G401.6 (cell line): ENCODE data around the gene SCAANT1.

Source experiments
- FAIRE-seq: peaks from 2 replicates; lab custom pipeline; 2012; peaks lifted over from hg19 to GRCh38; lab: Jason Lieb, UNC

The SCAANT1 gene

DNA sequence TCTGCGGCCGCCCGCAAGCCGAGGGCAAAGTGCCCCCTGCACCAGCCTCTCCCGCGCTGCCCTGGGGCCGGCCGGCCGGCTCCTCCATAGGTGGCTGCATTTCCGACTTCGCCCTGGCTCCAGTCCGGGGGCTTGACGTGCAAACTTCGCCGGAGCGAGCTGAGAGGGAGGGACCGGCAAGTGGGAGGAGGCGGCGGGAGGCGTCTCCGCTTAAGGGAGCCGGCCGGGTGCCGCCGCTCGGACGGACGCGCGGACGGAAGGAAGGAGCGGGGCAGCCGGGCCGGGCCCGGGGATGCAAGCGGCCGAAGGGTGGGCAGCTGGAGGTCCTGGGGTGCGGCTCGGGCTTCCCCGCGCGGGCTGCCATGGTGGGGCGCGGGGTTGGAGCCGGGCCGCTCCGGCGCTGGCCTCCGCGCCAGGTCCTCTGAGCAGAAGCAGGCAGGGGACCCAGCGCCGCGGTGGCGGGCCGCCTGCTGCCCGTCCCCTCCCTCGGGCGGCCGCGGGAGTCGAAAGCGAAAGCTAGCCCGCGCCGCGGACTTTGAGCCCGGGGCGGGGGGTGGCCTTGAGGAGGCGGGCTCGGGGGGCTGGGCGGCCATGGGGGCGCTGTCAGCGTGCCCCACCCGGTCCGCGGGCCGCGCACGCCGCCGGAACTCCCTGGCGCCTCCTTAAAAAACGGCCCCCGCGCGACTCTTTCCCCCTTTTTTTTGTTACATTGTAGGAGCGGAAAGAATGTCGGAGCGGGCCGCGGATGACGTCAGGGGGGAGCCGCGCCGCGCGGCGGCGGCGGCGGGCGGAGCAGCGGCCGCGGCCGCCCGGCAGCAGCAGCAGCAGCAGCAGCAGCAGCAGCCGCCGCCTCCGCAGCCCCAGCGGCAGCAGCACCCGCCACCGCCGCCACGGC lies at the start of gene SCAANT1:
TSS of gene SCAANT1 (minus strand) at position 511 of the 895 bp plus-strand sequence.
- no peak for FAIRE-seq

GRCh38 chr3:63961891-63962290 lies 49.7 kb upstream of the SCAANT1 start:
- peak; percentile 88 for FAIRE-seq

DNA sequence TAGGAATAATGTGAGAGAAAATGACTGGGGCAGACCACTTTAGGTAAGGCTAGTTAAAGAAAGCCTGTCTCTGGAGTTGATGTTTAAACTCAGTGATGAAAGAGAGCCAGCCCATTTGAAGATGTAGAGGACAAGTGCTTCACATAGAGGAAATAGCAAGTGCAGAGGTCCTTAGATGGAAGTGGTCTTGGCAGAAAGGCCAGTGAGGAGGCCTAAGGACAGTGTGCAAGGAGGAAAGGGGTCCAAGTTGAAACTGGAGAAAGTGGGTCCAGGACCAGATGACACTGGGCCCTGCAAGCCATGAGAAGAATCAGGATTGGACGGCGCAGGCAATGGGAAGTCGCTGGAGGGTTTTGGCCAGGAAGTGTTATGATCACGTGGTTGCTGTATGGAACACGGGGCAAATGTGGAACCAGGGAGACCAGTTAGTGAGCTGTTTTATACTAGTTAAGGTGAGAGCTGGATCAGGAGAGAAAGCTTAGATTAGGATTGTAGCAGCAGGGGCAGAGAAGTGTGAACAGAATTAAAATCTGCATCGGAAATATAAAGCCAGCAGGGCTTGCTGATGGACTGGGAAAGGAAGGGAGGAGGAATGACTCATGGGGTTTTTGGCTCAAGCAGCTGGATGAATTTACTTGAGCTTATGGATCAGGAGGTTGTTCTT lies 48.0 kb upstream of the SCAANT1 start:
- no peak for FAIRE-seq

- no peak for FAIRE-seq
These were observed 47.0 kb upstream of the SCAANT1 start for GRCh38 chr3:63959146-63959545.

GRCh38 chr3:63955830-63956545 lies 43.8 kb upstream of the SCAANT1 start:
- FAIRE-seq: no peak

DNA sequence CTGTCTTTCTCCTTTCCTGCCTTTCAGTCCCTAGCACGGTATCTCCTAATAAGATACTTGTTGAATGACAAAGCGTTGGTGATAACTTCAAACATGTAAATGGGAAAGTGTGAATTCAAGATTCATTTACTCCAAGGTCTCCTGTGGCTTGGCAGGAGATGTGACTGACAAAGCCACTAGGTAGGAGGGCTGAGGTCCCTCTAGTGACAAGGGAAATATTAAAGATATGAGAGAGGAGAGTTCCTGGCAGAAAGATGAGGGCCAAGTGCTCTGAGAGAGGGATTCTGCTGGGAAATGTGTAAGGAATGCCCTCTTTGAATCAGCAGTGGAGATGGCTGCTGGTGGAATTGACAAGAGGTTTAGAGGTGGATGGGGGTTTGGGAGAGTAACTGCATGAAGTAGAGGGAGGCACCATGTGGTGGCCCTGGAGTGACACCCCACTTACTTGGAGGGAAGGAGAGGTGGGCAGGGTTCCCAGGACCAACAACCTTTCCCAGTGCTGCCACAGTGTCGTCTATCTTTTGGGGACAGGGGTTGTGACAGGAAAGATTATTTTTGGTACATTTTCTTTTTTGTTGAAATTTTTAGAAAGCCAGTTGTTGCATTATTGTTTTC lies 43.0 kb upstream of the SCAANT1 start:
- FAIRE-seq: no peak

DNA sequence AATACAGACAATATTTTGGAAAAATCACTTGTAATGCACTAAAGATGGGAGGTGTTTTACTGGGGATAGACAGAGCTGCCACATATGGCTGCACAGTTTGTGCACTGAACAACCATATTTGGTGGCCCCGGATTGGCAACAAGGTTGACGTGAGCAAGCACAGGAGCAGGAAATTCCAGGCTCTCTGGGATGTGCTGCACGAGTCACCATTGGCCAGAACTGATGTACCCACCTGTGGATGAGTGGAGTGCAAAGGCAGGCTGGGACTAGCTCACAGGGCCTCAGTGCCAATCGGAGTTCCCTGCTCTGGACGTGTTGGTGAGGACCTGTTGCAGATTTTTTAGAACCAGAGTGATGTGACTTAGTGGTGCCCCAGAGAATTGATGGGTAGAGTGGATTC lies 42.0 kb upstream of the SCAANT1 start:
- no peak for FAIRE-seq

DNA sequence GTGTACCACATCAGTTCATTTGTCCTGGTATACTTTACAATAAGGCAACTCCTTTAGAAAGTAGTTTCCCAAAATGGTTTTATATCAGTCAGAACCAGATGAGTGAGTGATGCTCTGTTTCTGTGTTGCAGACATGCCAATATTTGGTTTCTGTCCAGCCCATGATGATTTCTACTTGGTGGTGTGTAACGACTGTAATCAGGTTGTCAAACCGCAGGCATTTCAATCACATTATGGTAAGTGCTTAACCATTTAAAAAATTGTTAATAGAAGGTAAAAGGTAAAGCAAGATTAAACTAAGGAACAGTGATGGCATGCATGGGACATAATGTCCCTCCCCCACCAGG lies 40.0 kb upstream of the SCAANT1 start:
- no peak for FAIRE-seq

DNA sequence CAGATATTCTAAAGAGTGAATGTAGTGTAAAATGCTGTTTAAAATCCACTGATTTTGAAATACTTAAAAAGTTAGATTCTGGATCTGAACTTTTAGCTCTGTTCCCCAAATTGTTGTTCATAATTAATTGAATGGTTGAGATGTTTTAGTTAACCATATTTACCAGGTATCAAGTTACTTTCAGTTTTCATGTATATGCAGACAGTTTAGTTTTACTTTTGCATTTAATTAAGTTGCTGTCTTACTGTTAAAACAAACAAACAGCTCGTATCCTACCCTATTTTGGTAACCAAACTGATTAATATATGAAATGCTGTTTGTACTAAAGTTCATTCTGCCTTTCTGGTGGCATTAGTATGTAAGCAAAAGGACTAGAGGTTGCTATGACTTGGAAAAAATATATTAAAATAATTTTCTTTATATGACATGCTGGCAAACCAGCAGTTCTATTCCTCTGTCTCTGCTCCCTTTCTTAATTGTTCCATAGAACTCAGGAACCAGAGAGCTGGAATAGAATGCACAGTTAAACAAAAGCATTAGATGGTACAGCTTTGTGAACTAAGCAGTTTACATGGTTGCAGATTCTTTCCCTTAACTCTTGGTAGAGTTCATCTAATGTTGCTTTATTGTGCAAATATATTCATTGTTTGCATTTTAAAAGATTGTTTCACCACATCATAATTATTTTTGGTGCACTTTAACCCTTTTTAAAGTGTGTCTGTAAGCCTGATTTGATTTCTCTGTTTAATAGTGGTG lies 39.5 kb upstream of the SCAANT1 start:
- FAIRE-seq: peak; percentile 71

DNA sequence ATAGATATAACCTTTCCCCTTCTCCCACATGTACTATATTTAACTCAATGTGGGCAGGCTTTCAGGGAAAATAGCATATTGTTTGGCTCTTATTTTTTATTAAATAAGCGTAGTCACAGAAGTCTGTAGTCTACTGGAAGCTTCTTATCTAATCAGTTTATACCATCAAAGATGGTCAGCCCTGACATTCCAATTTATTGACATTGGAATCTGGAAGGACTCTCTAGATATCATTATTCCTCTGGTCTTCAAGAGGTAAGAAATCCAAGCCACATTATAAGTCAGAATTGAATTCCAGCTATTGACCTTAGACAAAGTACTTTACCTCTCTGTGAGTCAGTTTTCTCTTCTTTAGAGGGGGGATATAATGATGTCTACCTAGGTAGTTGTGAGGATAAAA lies 38.5 kb upstream of the SCAANT1 start:
- FAIRE-seq: no peak

DNA sequence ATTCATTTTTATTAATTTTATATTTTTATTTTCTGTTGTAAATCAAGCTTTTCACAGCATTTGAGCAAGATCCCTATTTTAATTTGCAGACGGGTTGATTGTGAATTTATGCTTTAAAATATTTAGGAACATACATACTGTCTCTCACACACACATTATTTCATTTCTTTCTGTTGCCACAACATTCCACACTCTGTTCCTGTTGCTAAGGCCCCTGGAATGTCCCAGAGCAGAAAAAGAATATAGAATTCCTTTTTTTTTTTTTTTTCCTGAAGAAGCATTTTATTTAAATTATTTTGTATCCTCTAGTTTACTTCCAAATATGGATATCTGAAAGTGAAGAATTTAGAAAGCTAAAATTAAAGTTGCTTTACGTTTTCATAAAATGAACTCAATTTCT lies 36.8 kb upstream of the SCAANT1 start:
- FAIRE-seq: no peak

DNA sequence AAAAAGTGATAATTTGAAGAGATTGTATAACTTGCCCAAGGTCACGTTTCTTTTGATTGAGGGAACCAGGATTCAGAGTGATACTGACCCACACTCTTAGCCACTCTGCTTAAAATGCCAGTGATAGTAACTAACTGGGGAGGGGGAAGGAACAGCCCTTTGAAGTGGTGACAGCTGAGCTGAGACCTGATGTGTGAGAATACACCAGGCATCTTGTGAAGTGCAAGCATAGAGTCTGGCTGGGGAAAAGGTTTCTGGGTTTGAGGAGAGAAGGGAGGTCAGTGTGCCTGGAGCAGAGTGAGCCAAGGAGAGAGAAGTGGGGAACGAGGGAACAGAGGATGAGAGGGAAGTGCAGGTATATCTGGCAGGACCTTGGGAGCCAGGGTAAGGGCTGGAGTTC lies 35.4 kb upstream of the SCAANT1 start:
- no peak for FAIRE-seq

DNA sequence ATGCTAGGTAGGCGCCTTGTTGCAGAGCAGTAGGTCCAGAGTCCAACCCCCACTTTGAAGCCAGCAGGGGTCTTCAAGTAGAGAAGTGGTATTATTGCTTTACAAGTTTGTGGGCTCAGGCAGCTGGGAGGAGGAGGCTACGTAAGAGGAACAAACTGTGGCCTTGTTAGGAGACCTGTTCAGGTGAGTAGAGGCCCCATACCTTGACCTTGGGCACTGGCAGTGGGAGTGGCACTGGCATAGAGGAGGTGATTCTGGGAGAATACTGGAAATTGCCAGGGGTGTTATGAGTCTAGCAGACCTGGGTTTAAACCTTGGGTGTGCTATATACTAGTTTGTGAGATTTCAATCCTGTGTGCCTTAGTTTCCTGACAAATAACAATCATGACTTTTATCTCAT lies 34.6 kb upstream of the SCAANT1 start:
- FAIRE-seq: no peak

DNA sequence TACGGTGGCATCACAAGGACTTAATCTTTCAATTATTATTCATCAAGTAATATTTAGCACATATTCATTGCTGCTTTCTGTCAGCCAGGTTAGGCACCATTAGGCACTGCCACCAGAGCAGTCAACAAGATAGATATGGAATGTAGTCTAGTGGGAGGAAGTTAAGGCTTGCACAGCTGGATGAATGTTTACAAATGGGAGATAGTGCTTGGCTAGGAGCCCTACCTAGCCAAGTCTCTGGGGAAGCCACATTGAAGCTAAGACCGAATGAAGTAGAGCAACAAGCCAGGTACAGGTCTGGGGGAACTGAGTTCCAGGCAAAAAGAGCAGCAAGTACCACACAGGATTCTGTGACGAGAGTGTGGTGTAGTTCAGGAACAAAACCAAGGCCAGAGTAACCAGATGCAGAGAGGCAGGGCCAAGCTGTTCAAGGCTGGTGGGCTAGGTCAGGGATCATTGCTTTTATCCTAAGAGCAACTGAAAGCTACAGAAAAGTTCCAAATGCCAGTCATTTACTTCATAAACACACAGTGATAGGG lies 33.4 kb upstream of the SCAANT1 start:
- no peak for FAIRE-seq

- FAIRE-seq: no peak
These were observed 31.5 kb upstream of the SCAANT1 start for GRCh38 chr3:63943678-63944077.

GRCh38 chr3:63942528-63942927 lies 30.3 kb upstream of the SCAANT1 start:
- FAIRE-seq: no peak

DNA sequence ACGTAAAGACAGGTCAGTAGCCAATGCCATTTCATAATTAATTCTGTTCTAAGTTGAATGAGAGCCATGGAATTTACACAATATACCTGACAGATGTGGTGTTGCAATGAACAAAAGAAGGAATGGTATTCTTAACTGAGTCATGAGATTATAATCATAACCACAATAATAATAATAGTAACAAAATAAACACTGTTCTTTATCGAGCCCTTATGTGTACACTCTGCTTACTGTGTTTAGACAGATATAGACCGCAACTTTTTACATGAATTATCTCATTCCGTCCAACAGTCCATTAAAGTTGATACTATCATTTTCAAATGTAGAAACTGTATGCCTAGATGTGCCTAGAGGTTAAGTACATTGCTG lies 28.2 kb upstream of the SCAANT1 start:
- FAIRE-seq: no peak

- FAIRE-seq: no peak
These were observed 25.8 kb upstream of the SCAANT1 start for GRCh38 chr3:63937661-63938651.

DNA sequence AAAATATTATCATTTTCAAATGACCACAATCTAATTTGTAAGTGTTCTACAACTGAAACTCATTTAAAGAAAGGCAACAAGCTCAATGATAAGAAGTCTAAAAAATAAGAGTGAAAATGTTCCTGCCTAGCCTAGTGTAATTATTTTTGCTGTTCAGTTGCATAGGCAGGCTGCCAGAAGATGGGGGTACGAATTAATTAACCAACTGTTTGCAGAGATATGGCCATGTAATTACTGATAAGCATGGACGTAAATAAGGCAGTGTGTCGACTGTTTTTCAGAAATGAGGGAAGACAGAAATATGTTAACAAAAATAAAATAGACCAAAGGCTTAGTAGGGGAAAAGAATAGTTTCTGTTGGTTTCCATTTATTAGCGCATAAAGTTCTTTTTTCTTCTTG lies 24.7 kb upstream of the SCAANT1 start:
- FAIRE-seq: no peak

GRCh38 chr3:63934041-63934866 lies 22.1 kb upstream of the SCAANT1 start:
- no peak for FAIRE-seq
